22Rv1 (cell line): ENCODE measurements around the gene MEF2A.

Experiments used
- ZFX ChIP-seq: fragments of 450-650 bp; IDR thresholded peaks from 2 replicates; pipeline ENCODE4 v1.6.1; 2017; ENCODE audit warnings: antibody characterized with exemption, borderline replicate concordance
- TF ChIP-seq, protein P1 (sequence below): fragments of 450-650 bp; IDR thresholded peaks from 2 replicates; pipeline ENCODE4 v1.5.1; 2017; ENCODE audit warnings: mild to moderate bottlenecking

DNA sequence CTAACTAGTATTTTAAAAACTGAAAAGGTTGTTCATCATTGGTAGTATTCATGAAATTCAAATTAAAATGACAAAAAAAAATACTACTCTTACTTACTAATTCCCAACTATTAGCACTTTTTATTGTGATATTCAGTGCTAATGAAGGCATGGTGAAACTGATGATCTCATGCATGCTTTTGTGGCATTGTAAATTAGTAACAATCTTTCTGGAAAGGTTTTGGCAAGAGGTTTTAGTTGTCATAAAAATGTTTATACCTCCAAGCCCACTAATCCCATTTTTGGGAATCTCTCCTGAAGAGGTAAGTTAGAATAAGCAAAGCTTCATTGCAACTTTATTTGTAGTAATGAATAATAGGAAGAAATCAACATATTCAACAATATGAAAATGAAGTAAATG is 114.5 kb downstream of the MEF2A start:
- TF ChIP-seq, protein P1, sequence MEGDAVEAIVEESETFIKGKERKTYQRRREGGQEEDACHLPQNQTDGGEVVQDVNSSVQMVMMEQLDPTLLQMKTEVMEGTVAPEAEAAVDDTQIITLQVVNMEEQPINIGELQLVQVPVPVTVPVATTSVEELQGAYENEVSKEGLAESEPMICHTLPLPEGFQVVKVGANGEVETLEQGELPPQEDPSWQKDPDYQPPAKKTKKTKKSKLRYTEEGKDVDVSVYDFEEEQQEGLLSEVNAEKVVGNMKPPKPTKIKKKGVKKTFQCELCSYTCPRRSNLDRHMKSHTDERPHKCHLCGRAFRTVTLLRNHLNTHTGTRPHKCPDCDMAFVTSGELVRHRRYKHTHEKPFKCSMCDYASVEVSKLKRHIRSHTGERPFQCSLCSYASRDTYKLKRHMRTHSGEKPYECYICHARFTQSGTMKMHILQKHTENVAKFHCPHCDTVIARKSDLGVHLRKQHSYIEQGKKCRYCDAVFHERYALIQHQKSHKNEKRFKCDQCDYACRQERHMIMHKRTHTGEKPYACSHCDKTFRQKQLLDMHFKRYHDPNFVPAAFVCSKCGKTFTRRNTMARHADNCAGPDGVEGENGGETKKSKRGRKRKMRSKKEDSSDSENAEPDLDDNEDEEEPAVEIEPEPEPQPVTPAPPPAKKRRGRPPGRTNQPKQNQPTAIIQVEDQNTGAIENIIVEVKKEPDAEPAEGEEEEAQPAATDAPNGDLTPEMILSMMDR: no peak
- no peak for TF ChIP-seq ZFX
